ENCODE results near the gene C19orf38. TPM values are rescaled to one million over a fixed set of nuclear protein-coding genes. Genes with fewer than 3 reads are reported as not detected.

C19orf38 gene
- total and polyA plus RNA-seq, 2 donors (not counting 3 experiments of a cell fraction or from before 2014, with no cell fraction given): not detected

GRCh38 chr19:10812902-10813404 lies 35.3 kb upstream of the C19orf38 start:
- Histone ChIP-seq H3K9me3 (replicated peaks; ENCODE audit: control insufficient read depth, insufficient read depth, low read length) (no peaks in the 10 kb centered on the region), H3K4me3 (replicated peaks in 1 of 3; ENCODE audit: insufficient read depth in 1 of 3, low read depth in 1 of 3, low read length in 3 of 3) (no peak overlapping the region), H3K27ac (ENCODE audit: insufficient read depth, low read depth, low read length) (peak overlapping the region; percentile 72), H3K79me2 (ENCODE audit: control insufficient read depth, insufficient read depth, low read length) (peaks cover 1% of the 10 kb centered on the region), H3K4me2 (ENCODE audit: insufficient read depth, low read length) (no peak overlapping the region), H4K20me1 (replicated peaks; ENCODE audit: control insufficient read depth, extremely low read depth, insufficient read depth, low read length) (no peaks in the 10 kb centered on the region), H3K9ac (replicated peaks; ENCODE audit: extremely low read depth, insufficient read depth, low read length) (no peak overlapping the region), H3K4me1 (ENCODE audit: control insufficient read depth, extremely low read depth, insufficient read depth, low read length) (peaks cover 8% of the 10 kb centered on the region), H2AFZ (ENCODE audit: low read depth, low read length) (no peak overlapping the region), H3K9me1 (replicated peaks; ENCODE audit: control insufficient read depth, extremely low read depth, insufficient read depth, low read length) (no peaks in the 10 kb centered on the region), H3K36me3 (ENCODE audit: control insufficient read depth in 2 of 2, extremely low read depth in 1 of 2, insufficient read depth in 2 of 2, low read length in 2 of 2) (peaks cover 4 to 34% of the 10 kb centered on the region in 2 experiments), H3K27me3 (ENCODE audit: control insufficient read depth in 2 of 2, insufficient read depth in 2 of 2, low read length in 2 of 2) (no peaks in the 10 kb centered on the region)
- TF ChIP-seq CTCF (IDR thresholded peaks at IDR 0.05; ENCODE audit: extremely low read depth in 1 of 2, insufficient read depth in 1 of 2, low read depth in 1 of 2, low read length in 2 of 2) (no peak), JUN (IDR thresholded peaks at IDR 0.05; ENCODE audit: borderline replicate concordance, insufficient read depth, insufficient read length, low read depth) (peak; percentile 71), POLR2A (IDR thresholded peaks at IDR 0.05; ENCODE audit: low read depth, low read length) (peak; percentile 21), EZH2 (IDR thresholded peaks at IDR 0.05; ENCODE audit: borderline replicate concordance, low read depth, low read length, severe bottlenecking) (no peak), MYC (IDR thresholded peaks at IDR 0.05; ENCODE audit: low read depth, low read length) (peak; percentile 74), MAX (IDR thresholded peaks at IDR 0.05; ENCODE audit: insufficient read depth, insufficient read length) (peak; percentile 27), POLR2AphosphoS5 (IDR thresholded peaks at IDR 0.05; ENCODE audit: insufficient read depth, low read depth, low read length) (peak; percentile 84), GATA2 (IDR thresholded peaks at IDR 0.05; ENCODE audit: insufficient read depth, insufficient read length, low read depth, low read length) (no peak), FOS (IDR thresholded peaks at IDR 0.05; ENCODE audit: borderline replicate concordance, insufficient read depth, low read length) (peak; percentile 85)
- ChIA-PET CTCF (no interaction called here), POLR2A (no interaction called here)
- intact Hi-C loops (cut with micrococcal nuclease): loop anchor here (1.0 kb wide), 2 partner anchors 22 to 96 kb away; no protein-coding TSS in a partner anchor
- BruUV-seq (replicated peaks): no TSS peak
- dilution Hi-C loops (cut with MboI; ENCODE audit: extremely low pct_ligation_motif_present, low sequenced_read_pairs): no loop called here
- FAIRE-seq: peak; percentile 98
- peak; percentile 80 for DNase-seq (ENCODE audit: low read depth, low spot score)

All from endothelial cell of umbilical vein (primary cell).